Lower lobe of right lung (tissue), 2 donors: ENCODE data around the gene MYCBPAP. TPM values are rescaled to one million over a fixed set of nuclear protein-coding genes. Genes with fewer than 3 reads are reported as not detected.

Experiments
- ATAC-seq, 2 donors: fragments of 200-7000 bp; cut with Tn5 transposase; one replicate each; pipeline ENCODE4 v1.9.1; 2020 to 2022; ENCODE audit warnings: mild to moderate bottlenecking in 2 of 2, moderate library complexity in 2 of 2
- DNase-seq: peaks from one replicate; pipeline ENCODE4 v3.0.0-alpha.2; 2020
- H3K27ac ChIP-seq: fragments of 200-600 bp; one replicate; pipeline ENCODE4 v1.8.0; 2022
- H3K27me3 ChIP-seq: fragments of 200-600 bp; one replicate; pipeline ENCODE4 v1.8.0; 2022; ENCODE audit warnings: low read depth
- H3K36me3 ChIP-seq: fragments of 200-600 bp; one replicate; pipeline ENCODE4 v1.8.0; 2022; ENCODE audit warnings: mild to moderate bottlenecking
- H3K4me1 ChIP-seq: fragments of 200-600 bp; one replicate; pipeline ENCODE4 v1.8.0; 2022
- H3K4me3 ChIP-seq: fragments of 200-600 bp; one replicate; pipeline ENCODE4 v1.8.0; 2022; ENCODE audit warnings: mild to moderate bottlenecking
- H3K9me3 ChIP-seq: fragments of 200-600 bp; one replicate; pipeline ENCODE4 v1.8.0; 2022
- CTCF ChIP-seq: fragments of 200-600 bp; IDR thresholded peaks from one replicate; pipeline ENCODE4 v1.8.0; 2022; ENCODE audit warnings: antibody characterized with exemption, mild to moderate bottlenecking
- intact Hi-C: fragments of 100-400 bp; cut with DNase I; formaldehyde crosslinking; loops from one replicate; pipeline ENCODE4 v1.11.0; 2022
- total RNA-seq: library from RNA; stranded (reverse); fragmentation: NEBNext Ultra II Directional; extraction: Animal tissue kit (Norgen Biotek cat#: 25700); gene quantifications from one replicate; pipeline ENCODE4 v1.2.1, GENCODE V29; 2021
- donor health status: DM: no; HTN: yes; CAD: no; lungs with severe emphysema.

MYCBPAP gene
- total RNA-seq, 1 donor from 2014 or later = 3.8 TPM

GRCh38 chr17:50565402-50566350 lies 57.4 kb downstream of the MYCBPAP start:
- intact Hi-C loops = no loop called here
- Histone ChIP-seq H3K4me3 (no peak overlapping the region), H3K9me3 (no peaks in the 10 kb centered on the region), H3K4me1 (peaks cover 16% of the 10 kb centered on the region), H3K27ac (no peak overlapping the region), H3K36me3 (no peaks in the 10 kb centered on the region), H3K27me3 (peaks cover 54% of the 10 kb centered on the region)
- DNase-seq (no peak), ATAC-seq (no peak)
- TF ChIP-seq CTCF = no peak

GRCh38 chr17:50566886-50567285 lies 58.6 kb downstream of the MYCBPAP start:
- no peak for TF ChIP-seq CTCF
- no peaks in the 10 kb centered on the region for H3K36me3 ChIP-seq
- H3K4me3 ChIP-seq = no peak overlapping the region
- intact Hi-C loops = no loop called here
- DNase-seq (no peak), ATAC-seq (no peak)
- H3K27ac ChIP-seq = no peak overlapping the region
- H3K27me3 ChIP-seq = peaks cover 42% of the 10 kb centered on the region
- peaks cover 7% of the 10 kb centered on the region for H3K4me1 ChIP-seq
- H3K9me3 ChIP-seq = no peaks in the 10 kb centered on the region

- no peaks in the 10 kb centered on the region for H3K4me1 ChIP-seq
- H3K9me3 ChIP-seq = no peaks in the 10 kb centered on the region
- H3K27me3 ChIP-seq = peaks cover 24% of the 10 kb centered on the region
- no peaks in the 10 kb centered on the region for H3K36me3 ChIP-seq
- ATAC-seq (no peak), DNase-seq (no peak)
- H3K4me3 ChIP-seq = no peak overlapping the region
- H3K27ac ChIP-seq = no peak overlapping the region
- intact Hi-C loops = no loop called here
- TF ChIP-seq CTCF = no peak
Measured at GRCh38 chr17:50568659-50569058, 60.4 kb downstream of the MYCBPAP start.

- no peaks in the 10 kb centered on the region for H3K9me3 ChIP-seq
- no peaks in the 10 kb centered on the region for H3K4me1 ChIP-seq
- no peak overlapping the region for H3K27ac ChIP-seq
- H3K36me3 ChIP-seq = no peaks in the 10 kb centered on the region
- intact Hi-C loops = no loop called here
- ATAC-seq = no peak
- no peak for TF ChIP-seq CTCF
- H3K4me3 ChIP-seq = no peak overlapping the region
- no peak for DNase-seq
- peaks cover 20% of the 10 kb centered on the region for H3K27me3 ChIP-seq
Measured at GRCh38 chr17:50569592-50569991, 61.4 kb downstream of the MYCBPAP start.

- Histone ChIP-seq H3K4me3 (no peak overlapping the region), H3K27ac (no peak overlapping the region), H3K36me3 (no peaks in the 10 kb centered on the region), H3K4me1 (no peaks in the 10 kb centered on the region), H3K27me3 (peaks cover 16% of the 10 kb centered on the region), H3K9me3 (no peaks in the 10 kb centered on the region)
- TF ChIP-seq CTCF = no peak
- no peak for ATAC-seq
- intact Hi-C loops = no loop called here
- no peak for DNase-seq
Measured at GRCh38 chr17:50570032-50570431, 61.8 kb downstream of the MYCBPAP start.
